HFF-Myc (cell line): ENCODE measurements around the gene EWSR1.
"Not testable (repeated sequence)": the region's sequence is repeated elsewhere in the genome, so short reads cannot be mapped to it uniquely, and the experiment has no call there.

ENCODE experiments used
- DNase-seq: peaks from one replicate; pipeline ENCODE4 v3.0.0-alpha.2; 2011; ENCODE audit warnings: low read depth; ENCODE audit errors: extremely low read depth
- H3K4me3 ChIP-seq: replicated peaks from 2 replicates; pipeline ENCODE4 v1.5.1; 2011; ENCODE audit warnings: low read depth, mild to moderate bottlenecking, control low read depth, low read length
- TF ChIP-seq, protein P1 (sequence below): IDR thresholded peaks from 2 replicates; pipeline ENCODE4 v1.5.1; 2012; ENCODE audit warnings: mild to moderate bottlenecking, low read depth, low read length, control low read depth; ENCODE audit errors: missing control alignments

EWSR1 gene

DNA sequence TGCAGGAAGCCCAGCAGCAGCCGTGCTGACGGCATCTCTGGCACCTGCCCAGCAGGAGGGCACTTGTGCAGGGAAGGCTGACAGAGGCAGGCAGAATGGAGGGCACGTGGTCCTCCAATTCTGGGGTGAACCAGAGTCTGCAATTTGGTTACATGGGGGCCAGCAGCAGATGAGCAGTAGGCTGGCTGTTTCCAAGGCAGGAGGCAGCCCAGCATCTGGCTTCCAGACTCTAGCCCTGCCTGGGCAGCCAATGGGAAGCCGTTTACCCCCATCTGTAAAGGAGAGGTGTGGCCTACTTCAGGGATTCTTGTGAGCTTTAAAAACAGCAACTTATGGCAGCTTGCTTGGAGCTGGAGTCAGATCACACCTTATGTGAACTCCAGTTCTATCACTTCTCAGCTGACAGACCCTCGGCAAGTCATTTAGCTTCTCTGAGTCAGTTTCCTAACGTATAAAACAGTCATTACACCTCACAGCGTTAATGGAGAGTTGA is 75.3 kb downstream of the EWSR1 start:
- peak; percentile 88 for DNase-seq
- TF ChIP-seq, protein P1, sequence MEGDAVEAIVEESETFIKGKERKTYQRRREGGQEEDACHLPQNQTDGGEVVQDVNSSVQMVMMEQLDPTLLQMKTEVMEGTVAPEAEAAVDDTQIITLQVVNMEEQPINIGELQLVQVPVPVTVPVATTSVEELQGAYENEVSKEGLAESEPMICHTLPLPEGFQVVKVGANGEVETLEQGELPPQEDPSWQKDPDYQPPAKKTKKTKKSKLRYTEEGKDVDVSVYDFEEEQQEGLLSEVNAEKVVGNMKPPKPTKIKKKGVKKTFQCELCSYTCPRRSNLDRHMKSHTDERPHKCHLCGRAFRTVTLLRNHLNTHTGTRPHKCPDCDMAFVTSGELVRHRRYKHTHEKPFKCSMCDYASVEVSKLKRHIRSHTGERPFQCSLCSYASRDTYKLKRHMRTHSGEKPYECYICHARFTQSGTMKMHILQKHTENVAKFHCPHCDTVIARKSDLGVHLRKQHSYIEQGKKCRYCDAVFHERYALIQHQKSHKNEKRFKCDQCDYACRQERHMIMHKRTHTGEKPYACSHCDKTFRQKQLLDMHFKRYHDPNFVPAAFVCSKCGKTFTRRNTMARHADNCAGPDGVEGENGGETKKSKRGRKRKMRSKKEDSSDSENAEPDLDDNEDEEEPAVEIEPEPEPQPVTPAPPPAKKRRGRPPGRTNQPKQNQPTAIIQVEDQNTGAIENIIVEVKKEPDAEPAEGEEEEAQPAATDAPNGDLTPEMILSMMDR, result no peak
- H3K4me3 ChIP-seq, result no peak overlapping the region

- DNase-seq, result peak; percentile 75
- TF ChIP-seq, protein P1, result no peak
- H3K4me3 ChIP-seq, result no peak overlapping the region
These were observed 76.1 kb downstream of the EWSR1 start for GRCh38 chr22:29344137-29344536.

DNA sequence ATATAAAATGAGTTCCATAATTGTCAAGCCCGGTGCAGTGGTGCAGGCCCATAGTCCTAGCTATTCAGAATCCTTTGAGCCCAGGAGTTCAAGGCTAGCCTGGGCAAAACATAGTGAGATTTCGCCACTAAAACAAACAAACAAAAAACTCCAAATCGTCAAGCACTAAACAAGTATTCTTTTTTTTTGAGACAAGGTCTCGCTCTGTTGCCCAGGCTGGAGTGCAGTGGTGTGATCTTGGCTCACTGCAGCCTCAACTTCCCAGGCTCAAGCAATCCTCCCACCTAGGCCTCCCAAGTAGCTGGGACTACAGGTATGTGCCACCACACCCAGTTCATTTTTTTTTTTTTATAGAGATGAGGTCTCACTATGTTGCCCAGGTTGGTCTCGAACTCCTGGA is 76.8 kb downstream of the EWSR1 start:
- not testable (repeated sequence) for H3K4me3 ChIP-seq, DNase-seq

DNA sequence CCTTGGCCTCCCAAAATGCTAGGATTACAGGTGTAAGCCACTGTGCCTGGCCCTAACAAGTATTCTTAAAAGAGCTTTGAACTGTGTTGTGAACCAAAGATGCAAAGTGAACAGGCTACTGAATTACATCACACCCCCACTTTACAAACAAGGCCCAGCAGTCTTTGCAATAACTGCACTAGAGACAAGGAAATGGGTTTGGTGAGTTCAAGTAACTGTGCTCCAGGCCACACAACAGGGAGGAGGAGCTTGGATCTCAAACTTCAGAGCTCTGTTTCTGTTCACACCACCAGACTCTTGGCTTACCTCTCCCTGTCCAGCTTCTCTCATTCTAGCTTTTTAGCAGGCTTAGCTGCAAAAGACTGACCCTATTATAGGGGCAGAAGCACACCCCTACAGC is 77.9 kb downstream of the EWSR1 start:
- no peak for DNase-seq
- H3K4me3 ChIP-seq, result no peak overlapping the region
- TF ChIP-seq, protein P1, result no peak

DNA sequence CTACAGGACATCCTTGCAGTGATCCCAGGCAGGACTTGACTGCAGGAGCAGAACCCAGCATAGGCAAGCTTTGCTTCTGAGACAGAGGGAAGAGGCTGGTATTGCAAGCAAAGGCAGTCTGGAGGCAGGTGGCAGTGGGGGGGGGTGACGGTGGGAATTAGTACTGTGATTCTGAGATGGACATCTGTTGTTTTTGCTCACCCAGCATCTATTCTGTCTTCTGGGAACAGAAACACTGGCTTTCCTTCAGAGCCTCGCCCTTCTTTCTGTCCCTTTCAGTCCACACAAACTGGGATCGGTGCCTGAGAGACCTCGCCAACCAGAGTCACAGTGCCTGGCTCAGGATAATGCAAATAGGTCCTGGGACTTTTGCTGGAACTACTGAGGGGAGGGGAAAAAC is 78.6 kb downstream of the EWSR1 start:
- no peak overlapping the region for H3K4me3 ChIP-seq
- no peak for DNase-seq
- TF ChIP-seq, protein P1, result no peak

- no peak for DNase-seq
- TF ChIP-seq, protein P1, result no peak
- no peak overlapping the region for H3K4me3 ChIP-seq
These were observed 80.0 kb downstream of the EWSR1 start for GRCh38 chr22:29348041-29348440.

DNA sequence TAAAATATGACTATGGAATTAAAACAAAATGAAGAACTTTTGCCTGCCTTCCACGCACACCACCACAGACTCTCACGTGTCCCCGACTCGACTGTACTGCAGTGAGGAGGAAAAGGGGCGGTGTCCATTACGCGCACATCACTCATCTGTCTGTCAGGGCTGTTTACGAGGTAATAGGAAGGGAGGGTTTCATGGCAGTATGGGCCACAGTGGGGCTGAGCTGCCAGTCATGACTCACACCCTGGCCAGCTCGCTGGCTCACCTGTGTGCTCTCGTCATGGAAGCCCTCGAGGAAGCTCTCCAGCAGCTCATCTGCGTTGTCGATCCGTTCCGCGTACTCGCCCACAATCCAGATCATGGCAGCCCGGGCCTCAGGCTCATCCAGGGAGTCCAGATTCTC is 80.9 kb downstream of the EWSR1 start:
- DNase-seq, result no peak
- H3K4me3 ChIP-seq, result no peak overlapping the region
- TF ChIP-seq, protein P1, result no peak
